ENCODE data around the gene APOL3. TPM values are rescaled to one million over a fixed set of nuclear protein-coding genes. Genes with fewer than 3 reads are reported as not detected.

Gene APOL3
- total RNA-seq, 2 donors from 2014 or later: 53.1 to 101 TPM

- TF ChIP-seq, protein P1, sequence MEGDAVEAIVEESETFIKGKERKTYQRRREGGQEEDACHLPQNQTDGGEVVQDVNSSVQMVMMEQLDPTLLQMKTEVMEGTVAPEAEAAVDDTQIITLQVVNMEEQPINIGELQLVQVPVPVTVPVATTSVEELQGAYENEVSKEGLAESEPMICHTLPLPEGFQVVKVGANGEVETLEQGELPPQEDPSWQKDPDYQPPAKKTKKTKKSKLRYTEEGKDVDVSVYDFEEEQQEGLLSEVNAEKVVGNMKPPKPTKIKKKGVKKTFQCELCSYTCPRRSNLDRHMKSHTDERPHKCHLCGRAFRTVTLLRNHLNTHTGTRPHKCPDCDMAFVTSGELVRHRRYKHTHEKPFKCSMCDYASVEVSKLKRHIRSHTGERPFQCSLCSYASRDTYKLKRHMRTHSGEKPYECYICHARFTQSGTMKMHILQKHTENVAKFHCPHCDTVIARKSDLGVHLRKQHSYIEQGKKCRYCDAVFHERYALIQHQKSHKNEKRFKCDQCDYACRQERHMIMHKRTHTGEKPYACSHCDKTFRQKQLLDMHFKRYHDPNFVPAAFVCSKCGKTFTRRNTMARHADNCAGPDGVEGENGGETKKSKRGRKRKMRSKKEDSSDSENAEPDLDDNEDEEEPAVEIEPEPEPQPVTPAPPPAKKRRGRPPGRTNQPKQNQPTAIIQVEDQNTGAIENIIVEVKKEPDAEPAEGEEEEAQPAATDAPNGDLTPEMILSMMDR (IDR thresholded peaks at IDR 0.05): no peak
- Histone ChIP-seq H3K27me3 (replicated peaks; ENCODE audit: insufficient read depth) (no peaks in the 10 kb centered on the region), H3K4me1 (ENCODE audit: control insufficient read depth in 1 of 2, low read depth in 2 of 2) (peaks cover 44 to 73% of the 10 kb centered on the region in 2 donors), H3K4me3 (peak overlapping the region; percentile 73), H3K9me3 (no peaks in the 10 kb centered on the region), H3K36me3 (no peaks in the 10 kb centered on the region), H3K27ac (peak overlapping the region; percentile 94 to 95)
- DNase-seq (ENCODE audit: low spot score): peak; percentile 80
- ATAC-seq (ENCODE audit: insufficient number of reproducible peaks, low FRiP score, low read depth): peak; percentile 83
These were observed 3.8 kb downstream of the APOL3 start for GRCh38 chr22:36156515-36157419.

DNA sequence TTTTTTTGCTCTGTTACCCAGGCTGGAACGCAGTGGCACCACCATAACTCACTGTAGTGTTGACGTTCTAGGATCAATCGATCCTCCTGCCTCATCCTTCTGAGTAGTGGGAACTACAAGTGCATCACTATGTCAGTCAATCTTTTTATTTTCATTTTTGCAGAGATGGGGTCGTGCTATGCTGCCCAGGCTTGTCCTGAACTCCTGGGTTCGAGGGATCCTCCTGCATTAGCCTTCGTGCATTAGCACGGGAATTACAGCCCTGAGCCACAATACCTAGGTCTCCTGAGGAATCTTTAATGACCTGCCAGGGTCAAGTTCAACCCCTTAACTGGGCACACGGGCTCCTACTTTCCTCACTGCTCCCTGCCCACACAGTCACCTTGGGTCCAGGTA lies 4.4 kb downstream of the APOL3 start:
- TF ChIP-seq, protein P1 (IDR thresholded peaks at IDR 0.05): no peak
- H3K27ac ChIP-seq: peak overlapping the region; percentile 94 to 95
- DNase-seq (ENCODE audit: low spot score) (no peak), ATAC-seq (ENCODE audit: insufficient number of reproducible peaks, low FRiP score, low read depth) (no peak)
- peak overlapping the region; percentile 73 for H3K4me3 ChIP-seq
- no peaks in the 10 kb centered on the region for H3K9me3 ChIP-seq
- H3K27me3 ChIP-seq (replicated peaks; ENCODE audit: insufficient read depth): no peaks in the 10 kb centered on the region
- no peaks in the 10 kb centered on the region for H3K36me3 ChIP-seq
- H3K4me1 ChIP-seq (ENCODE audit: control insufficient read depth in 1 of 2, low read depth in 2 of 2): peaks cover 44 to 72% of the 10 kb centered on the region in 2 donors

DNA sequence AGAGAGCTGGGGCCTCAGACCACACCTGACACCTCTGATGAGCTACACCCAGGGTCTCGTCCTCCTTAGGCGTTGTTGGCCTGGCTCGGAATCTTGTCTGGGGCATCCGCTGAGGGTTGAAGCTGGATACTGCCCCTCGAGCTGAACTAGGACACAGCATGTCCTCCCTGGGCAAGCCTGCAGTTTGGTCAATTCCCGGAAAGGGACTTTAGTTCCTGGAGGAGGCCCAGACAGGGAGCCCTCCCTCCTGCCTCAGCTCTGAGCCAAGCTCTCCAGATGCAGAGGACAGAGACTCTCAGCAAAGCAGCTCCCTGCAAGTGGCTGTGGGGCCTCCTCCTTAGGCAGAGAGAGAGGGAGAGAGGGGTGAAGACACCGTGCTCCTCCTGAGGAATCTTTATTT lies 4.9 kb downstream of the APOL3 start:
- peaks cover 44 to 72% of the 10 kb centered on the region in 2 donors for H3K4me1 ChIP-seq (ENCODE audit: control insufficient read depth in 1 of 2, low read depth in 2 of 2)
- H3K36me3 ChIP-seq: no peaks in the 10 kb centered on the region
- H3K27me3 ChIP-seq (replicated peaks; ENCODE audit: insufficient read depth): no peaks in the 10 kb centered on the region
- TF ChIP-seq, protein P1 (IDR thresholded peaks at IDR 0.05): no peak
- H3K27ac ChIP-seq: peak overlapping the region; percentile 94 to 95
- peak overlapping the region; percentile 73 for H3K4me3 ChIP-seq
- DNase-seq (ENCODE audit: low spot score): no peak
- no peaks in the 10 kb centered on the region for H3K9me3 ChIP-seq
- ATAC-seq (ENCODE audit: insufficient number of reproducible peaks, low FRiP score, low read depth): peak; percentile 21

GRCh38 chr22:36154423-36154945 lies 6.1 kb downstream of the APOL3 start:
- no peak for DNase-seq (ENCODE audit: low spot score)
- no peaks in the 10 kb centered on the region for H3K27me3 ChIP-seq (replicated peaks; ENCODE audit: insufficient read depth)
- peak overlapping the region; percentile 94 to 95 for H3K27ac ChIP-seq
- no peak for ATAC-seq (ENCODE audit: insufficient number of reproducible peaks, low FRiP score, low read depth)
- peaks cover 37 to 72% of the 10 kb centered on the region in 2 donors for H3K4me1 ChIP-seq (ENCODE audit: control insufficient read depth in 1 of 2, low read depth in 2 of 2)
- H3K36me3 ChIP-seq: no peaks in the 10 kb centered on the region
- no peaks in the 10 kb centered on the region for H3K9me3 ChIP-seq
- TF ChIP-seq, protein P1 (IDR thresholded peaks at IDR 0.05): no peak
- no peak overlapping the region for H3K4me3 ChIP-seq

All from thoracic aorta (tissue), 2 donors.